Stimulated activated memory B cell treated with anti-CD40 and anti-IgM and Interleukin-4, amounts not matched to agents 10 μg/mL and 1 μg/mL and 100 μg/mL, for 72 hours (primary cell): ENCODE measurements around the gene ZFHX3.

Experiments
- ATAC-seq: fragments of 150-1000 bp; cut with Tn5 transposase; 2 replicates; pipeline ENCODE4 v1.10.0; 2021
- H3K27ac Mint-ChIP-seq: one replicate; pipeline ENCODE4 v1.8.0; 2022; ENCODE audit warnings: mild to moderate bottlenecking, mixed read lengths
- H3K27me3 Mint-ChIP-seq: one replicate; pipeline ENCODE4 v1.8.0; 2022; ENCODE audit warnings: mixed read lengths
- H3K36me3 Mint-ChIP-seq: one replicate; pipeline ENCODE4 v1.8.0; 2022; ENCODE audit warnings: mixed read lengths
- H3K4me1 Mint-ChIP-seq: one replicate; pipeline ENCODE4 v1.8.0; 2022; ENCODE audit warnings: mixed read lengths
- H3K4me3 Mint-ChIP-seq: one replicate; pipeline ENCODE4 v1.8.0; 2022; ENCODE audit warnings: mild to moderate bottlenecking, moderate library complexity, mixed read lengths
- H3K9me3 Mint-ChIP-seq: one replicate; pipeline ENCODE4 v1.8.0; 2022; ENCODE audit warnings: mixed read lengths

ZFHX3 gene

GRCh38 chr16:72891291-72892227 lies 156.4 kb downstream of the ZFHX3 start:
- H3K27me3 Mint-ChIP-seq: no peaks in the 10 kb centered on the region
- no peak overlapping the region for H3K27ac Mint-ChIP-seq
- no peak overlapping the region for H3K4me3 Mint-ChIP-seq
- ATAC-seq: no peak
- H3K4me1 Mint-ChIP-seq: no peaks in the 10 kb centered on the region
- H3K9me3 Mint-ChIP-seq: peaks cover 2% of the 10 kb centered on the region
- peaks cover 57% of the 10 kb centered on the region for H3K36me3 Mint-ChIP-seq

GRCh38 chr16:72890587-72890986 lies 157.3 kb downstream of the ZFHX3 start:
- Mint-ChIP-seq H3K27ac (no peak overlapping the region), H3K27me3 (no peaks in the 10 kb centered on the region), H3K9me3 (peaks cover 2% of the 10 kb centered on the region), H3K4me3 (no peak overlapping the region), H3K4me1 (no peaks in the 10 kb centered on the region), H3K36me3 (peaks cover 66% of the 10 kb centered on the region)
- no peak for ATAC-seq

GRCh38 chr16:72889616-72890582 lies 158.0 kb downstream of the ZFHX3 start:
- H3K4me1 Mint-ChIP-seq: no peaks in the 10 kb centered on the region
- ATAC-seq: no peak

GRCh38 chr16:72887537-72887936 lies 160.4 kb downstream of the ZFHX3 start:
- no peak for ATAC-seq
- Mint-ChIP-seq H3K36me3 (peaks cover 73% of the 10 kb centered on the region), H3K9me3 (peaks cover 2% of the 10 kb centered on the region), H3K27ac (no peak overlapping the region), H3K4me1 (no peaks in the 10 kb centered on the region), H3K4me3 (no peak overlapping the region), H3K27me3 (no peaks in the 10 kb centered on the region)

More at GRCh38 chr16:72889616-72890582, 158.0 kb downstream of the ZFHX3 start:
- Mint-ChIP-seq H3K27me3 (no peaks in the 10 kb centered on the region), H3K9me3 (peaks cover 2% of the 10 kb centered on the region), H3K27ac (no peak overlapping the region), H3K4me3 (no peak overlapping the region), H3K36me3 (peaks cover 66% of the 10 kb centered on the region)

- H3K4me3 Mint-ChIP-seq: no peak overlapping the region
- no peak overlapping the region for H3K27ac Mint-ChIP-seq
- H3K27me3 Mint-ChIP-seq: no peaks in the 10 kb centered on the region
- ATAC-seq: no peak
- H3K36me3 Mint-ChIP-seq: peaks cover 72% of the 10 kb centered on the region
- H3K9me3 Mint-ChIP-seq: peaks cover 2% of the 10 kb centered on the region
- H3K4me1 Mint-ChIP-seq: no peaks in the 10 kb centered on the region
These were observed 161.5 kb downstream of the ZFHX3 start for GRCh38 chr16:72886346-72886974.

GRCh38 chr16:72884573-72884972 lies 163.4 kb downstream of the ZFHX3 start:
- peaks cover 64% of the 10 kb centered on the region for H3K36me3 Mint-ChIP-seq
- H3K9me3 Mint-ChIP-seq: no peaks in the 10 kb centered on the region
- no peaks in the 10 kb centered on the region for H3K27me3 Mint-ChIP-seq
- H3K27ac Mint-ChIP-seq: no peak overlapping the region
- H3K4me1 Mint-ChIP-seq: no peaks in the 10 kb centered on the region
- no peak for ATAC-seq
- H3K4me3 Mint-ChIP-seq: no peak overlapping the region

- Mint-ChIP-seq H3K4me3 (no peak overlapping the region), H3K27me3 (no peaks in the 10 kb centered on the region), H3K36me3 (peaks cover 59% of the 10 kb centered on the region), H3K4me1 (no peaks in the 10 kb centered on the region), H3K9me3 (no peaks in the 10 kb centered on the region), H3K27ac (no peak overlapping the region)
- ATAC-seq: no peak
These were observed 163.9 kb downstream of the ZFHX3 start for GRCh38 chr16:72884037-72884436.

GRCh38 chr16:72879846-72880245 lies 168.1 kb downstream of the ZFHX3 start:
- ATAC-seq: no peak
- Mint-ChIP-seq H3K4me3 (no peak overlapping the region), H3K27ac (no peak overlapping the region), H3K4me1 (no peaks in the 10 kb centered on the region), H3K27me3 (no peaks in the 10 kb centered on the region), H3K36me3 (peaks cover 30% of the 10 kb centered on the region), H3K9me3 (no peaks in the 10 kb centered on the region)

GRCh38 chr16:72878301-72879269 lies 169.3 kb downstream of the ZFHX3 start:
- Mint-ChIP-seq H3K9me3 (no peaks in the 10 kb centered on the region), H3K27me3 (no peaks in the 10 kb centered on the region), H3K4me3 (no peak overlapping the region), H3K36me3 (peaks cover 23% of the 10 kb centered on the region), H3K27ac (no peak overlapping the region), H3K4me1 (no peaks in the 10 kb centered on the region)
- no peak for ATAC-seq

GRCh38 chr16:72877374-72878028 lies 170.4 kb downstream of the ZFHX3 start:
- no peaks in the 10 kb centered on the region for H3K4me1 Mint-ChIP-seq
- no peak overlapping the region for H3K27ac Mint-ChIP-seq

GRCh38 chr16:72876981-72877373 lies 171.0 kb downstream of the ZFHX3 start:
- Mint-ChIP-seq H3K27ac (no peak overlapping the region), H3K4me3 (no peak overlapping the region), H3K9me3 (no peaks in the 10 kb centered on the region), H3K4me1 (no peaks in the 10 kb centered on the region), H3K36me3 (peaks cover 20% of the 10 kb centered on the region), H3K27me3 (no peaks in the 10 kb centered on the region)
- ATAC-seq: no peak

More at GRCh38 chr16:72877374-72878028, 170.4 kb downstream of the ZFHX3 start:
- no peaks in the 10 kb centered on the region for H3K9me3 Mint-ChIP-seq
- peaks cover 23% of the 10 kb centered on the region for H3K36me3 Mint-ChIP-seq
- no peaks in the 10 kb centered on the region for H3K27me3 Mint-ChIP-seq
- no peak for ATAC-seq
- no peak overlapping the region for H3K4me3 Mint-ChIP-seq

- Mint-ChIP-seq H3K4me1 (no peaks in the 10 kb centered on the region), H3K27me3 (no peaks in the 10 kb centered on the region), H3K9me3 (no peaks in the 10 kb centered on the region), H3K27ac (no peak overlapping the region), H3K4me3 (no peak overlapping the region), H3K36me3 (peaks cover 18% of the 10 kb centered on the region)
- peak; percentile 50 for ATAC-seq
These were observed 171.7 kb downstream of the ZFHX3 start for GRCh38 chr16:72876221-72876620.

- Mint-ChIP-seq H3K36me3 (peaks cover 17% of the 10 kb centered on the region), H3K4me3 (no peak overlapping the region), H3K4me1 (no peaks in the 10 kb centered on the region), H3K27me3 (no peaks in the 10 kb centered on the region), H3K27ac (no peak overlapping the region), H3K9me3 (no peaks in the 10 kb centered on the region)
- ATAC-seq: no peak
These were observed 172.5 kb downstream of the ZFHX3 start for GRCh38 chr16:72875291-72876031.
